8988T (cell line): ENCODE results near the gene ZDHHC12.
"Not testable (repeated sequence)": the region's sequence is repeated elsewhere in the genome, so short reads cannot be mapped to it uniquely, and the experiment has no call there.

Experiments used
- DNase-seq: peaks from one replicate; pipeline ENCODE4 v3.0.0; 2011

Gene ZDHHC12

DNA sequence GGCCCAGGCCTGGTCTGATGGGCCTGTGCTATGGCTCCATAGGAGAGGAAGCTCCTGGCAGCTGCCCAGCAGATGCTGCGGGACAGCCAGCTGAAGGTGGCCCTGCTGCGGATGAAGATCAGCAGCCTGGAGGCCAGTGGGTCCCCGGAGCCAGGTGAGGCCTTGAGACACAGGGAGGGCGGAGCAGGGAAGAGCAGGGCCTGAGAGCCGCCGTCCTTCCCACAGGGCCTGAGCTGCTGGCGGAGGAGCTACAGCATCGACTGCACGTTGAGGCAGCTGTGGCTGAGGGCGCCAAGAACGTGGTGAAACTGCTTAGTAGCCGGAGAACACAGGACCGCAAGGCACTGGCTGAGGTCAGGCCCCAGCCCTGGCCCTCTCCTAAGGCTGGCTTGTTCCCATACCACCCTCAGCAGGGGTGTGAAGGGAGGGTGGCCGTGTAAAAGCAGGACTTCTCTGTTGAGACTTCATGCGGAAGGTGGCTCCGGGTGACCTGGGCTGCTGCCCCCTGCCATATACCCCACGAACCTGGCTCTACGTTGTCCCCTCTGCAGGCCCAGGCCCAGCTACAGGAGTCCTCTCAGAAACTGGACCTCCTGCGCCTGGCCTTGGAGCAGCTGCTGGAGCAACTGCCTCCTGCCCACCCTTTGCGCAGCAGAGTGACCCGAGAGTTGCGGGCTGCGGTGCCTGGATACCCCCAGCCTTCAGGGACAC lies 17.1 kb downstream of the ZDHHC12 start:
- DNase-seq, result no peak

DNA sequence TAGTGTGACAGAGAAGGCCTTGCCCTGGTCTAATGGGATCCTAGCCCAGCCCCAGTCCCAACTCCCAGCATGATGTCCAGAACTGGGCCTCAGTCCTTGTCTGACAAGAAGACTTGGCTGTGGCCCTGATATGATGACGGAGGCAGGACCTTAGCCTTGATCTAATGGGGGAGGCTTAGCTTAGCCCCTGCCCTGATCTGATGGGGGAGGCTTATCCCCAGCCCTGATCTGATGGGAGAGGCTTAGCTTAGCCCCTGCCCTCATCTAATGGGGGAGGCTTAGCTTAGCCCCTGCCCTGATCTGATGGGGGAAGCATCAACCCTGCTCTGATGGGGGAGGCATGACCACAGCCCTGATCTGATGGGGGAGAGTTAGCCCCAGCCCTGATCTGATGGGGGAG lies 17.9 kb downstream of the ZDHHC12 start:
- DNase-seq, result no peak

DNA sequence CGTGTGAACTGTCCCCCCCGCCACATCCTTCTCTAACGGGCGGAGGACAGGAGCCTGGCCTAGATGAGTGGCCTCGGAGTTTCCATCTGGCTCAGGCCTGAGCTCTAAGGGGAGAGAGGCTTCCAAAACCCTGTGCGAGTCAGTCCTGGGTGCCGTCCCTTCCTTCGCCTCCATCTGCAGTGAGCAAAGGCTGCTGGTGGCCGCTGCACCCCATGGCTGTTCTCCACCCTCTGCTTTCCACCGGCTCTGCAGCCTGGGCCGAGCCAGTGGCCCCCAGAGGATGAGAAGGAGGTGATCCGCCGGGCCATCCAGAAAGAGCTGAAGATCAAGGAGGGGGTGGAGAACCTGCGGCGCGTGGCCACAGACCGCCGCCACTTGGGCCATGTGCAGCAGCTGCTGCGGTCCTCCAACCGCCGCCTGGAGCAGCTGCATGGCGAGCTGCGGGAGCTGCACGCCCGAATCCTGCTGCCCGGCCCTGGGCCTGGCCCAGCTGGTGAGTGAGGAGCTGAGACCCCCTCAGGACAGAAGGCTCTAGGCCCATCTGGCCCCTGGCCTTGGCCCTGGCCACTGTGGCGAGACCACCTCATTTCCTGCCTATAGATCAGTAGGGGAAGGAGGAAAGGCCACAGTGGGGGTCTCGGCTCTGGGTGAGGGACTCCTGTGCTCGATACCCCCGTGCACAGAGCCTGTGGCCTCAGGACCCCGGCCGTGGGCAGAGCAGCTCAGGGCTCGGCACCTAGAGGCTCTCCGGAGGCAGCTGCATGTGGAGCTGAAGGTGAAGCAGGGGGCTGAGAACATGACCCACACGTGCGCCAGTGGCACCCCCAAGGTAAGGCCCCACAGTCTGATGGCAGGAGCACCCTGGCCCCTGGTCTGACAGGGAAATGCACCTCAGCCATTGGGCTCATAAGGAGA lies 18.6 kb downstream of the ZDHHC12 start:
- DNase-seq, result no peak

DNA sequence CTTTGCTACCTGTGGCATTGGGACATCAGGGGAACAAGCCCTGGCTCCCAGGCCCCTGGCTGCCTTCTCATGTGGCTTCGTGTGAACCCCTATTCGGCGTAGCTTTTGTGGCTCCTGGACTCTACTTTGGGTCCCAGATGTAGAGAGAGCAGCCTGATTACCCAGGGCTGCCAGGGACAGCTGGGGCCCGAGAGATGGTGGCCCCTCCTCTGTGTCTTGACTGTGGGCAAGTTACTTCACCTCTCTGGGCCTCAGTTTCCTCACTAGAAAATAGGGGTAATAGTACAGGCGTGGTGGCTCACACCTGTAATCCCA lies 19.6 kb downstream of the ZDHHC12 start:
- DNase-seq, result no peak

DNA sequence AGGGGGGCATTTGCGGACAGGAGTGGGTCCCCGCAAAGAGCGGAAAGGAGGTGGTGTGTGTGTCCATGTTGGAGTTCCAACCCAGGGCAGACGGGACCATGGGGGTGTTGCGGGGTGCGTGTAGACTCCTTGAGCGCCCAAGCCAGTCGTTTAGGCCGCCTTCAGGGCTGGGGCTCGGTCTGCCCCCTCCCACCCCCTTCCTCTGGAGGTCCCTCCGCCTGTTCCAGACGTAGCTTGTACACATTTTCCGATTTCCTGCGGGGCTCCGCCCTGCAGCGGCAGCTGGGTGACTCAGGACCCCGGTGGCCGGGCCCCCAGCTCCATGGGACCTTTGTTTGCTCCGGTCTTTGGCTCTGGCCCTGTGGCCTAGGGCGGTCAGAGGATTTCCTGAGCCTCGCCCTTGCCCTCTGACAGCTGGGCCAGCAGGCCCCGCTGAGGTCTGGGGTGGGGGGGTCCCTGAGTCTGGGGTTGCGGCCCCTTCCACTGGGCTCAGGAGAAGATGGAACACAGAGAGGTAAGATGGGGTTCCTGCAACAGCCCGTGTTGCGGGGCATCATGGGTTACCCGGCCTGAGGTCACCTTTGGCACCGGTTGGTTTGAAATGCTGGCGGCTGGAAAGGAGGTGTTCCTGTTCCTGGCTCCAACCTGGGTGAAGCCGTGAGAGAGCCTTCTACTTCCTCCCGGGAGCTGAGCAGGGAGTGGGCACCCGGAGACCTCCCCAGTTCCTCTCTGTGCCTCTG lies 20.1 kb downstream of the ZDHHC12 start:
- DNase-seq, result peak; percentile 70

DNA sequence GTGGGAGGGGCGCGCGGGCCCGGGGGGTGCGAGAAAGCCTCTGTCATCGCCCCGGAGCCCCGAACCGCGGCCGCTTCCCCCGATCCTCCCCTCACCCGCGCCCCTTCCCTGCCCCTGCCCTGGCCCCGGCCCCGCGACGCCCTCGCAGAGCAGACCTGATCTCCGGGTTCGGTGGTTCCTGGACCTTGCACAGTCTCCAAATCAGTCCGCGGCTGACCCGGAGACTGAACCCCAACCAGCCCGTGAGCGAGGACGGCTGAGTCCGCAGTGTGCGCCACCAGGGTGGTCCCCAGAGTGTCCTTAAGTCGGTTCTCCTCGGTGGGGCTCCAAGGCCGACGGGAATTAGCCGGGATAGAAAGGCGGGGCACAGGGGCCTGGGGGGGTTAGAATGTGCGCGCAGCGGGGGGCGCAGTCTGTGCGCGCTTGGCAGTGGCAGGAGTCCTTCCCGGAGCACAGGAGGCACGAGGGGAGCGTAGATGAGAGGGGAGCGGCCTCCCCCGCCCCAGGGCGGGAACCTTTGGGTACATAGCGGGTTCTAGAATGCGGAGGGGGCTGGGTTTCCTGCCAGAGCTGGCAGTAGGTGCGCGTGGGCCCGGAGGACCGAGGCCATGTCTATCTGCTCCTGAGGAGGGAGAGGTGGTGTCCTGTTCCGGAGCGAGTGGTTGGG lies 20.8 kb downstream of the ZDHHC12 start:
- DNase-seq, result peak; percentile 82

DNA sequence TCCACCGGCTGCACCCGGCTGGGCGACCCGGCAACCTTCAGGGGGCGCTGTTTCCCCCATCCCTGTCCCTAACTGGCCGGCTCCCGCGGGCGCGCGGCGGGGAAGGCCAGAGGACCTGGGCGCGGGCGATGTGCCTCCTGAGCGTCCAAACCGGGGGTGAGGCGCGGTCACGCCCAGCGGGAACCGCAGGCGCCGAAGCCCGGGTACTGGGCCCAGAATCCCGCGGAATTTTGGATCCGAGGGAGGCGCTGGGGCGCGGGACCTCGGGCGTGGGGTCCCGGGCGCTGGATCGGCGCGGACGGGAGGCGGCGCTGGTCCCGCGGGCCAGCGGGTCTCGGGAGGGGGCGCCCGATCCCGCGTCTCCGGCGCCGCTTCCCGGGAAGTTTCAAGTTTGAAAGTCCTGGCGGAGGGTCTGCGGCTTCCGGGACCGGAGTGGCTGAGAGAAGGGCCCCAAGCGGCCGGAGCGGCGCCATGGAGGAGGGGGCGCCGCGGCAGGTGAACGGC lies 21.4 kb downstream of the ZDHHC12 start, which contains the start of gene PKN3:
TSS of gene PKN3 (plus strand) at position 59 of the 504 bp plus-strand sequence. CDS start at position 472, 413 bp downstream.
- DNase-seq, result peak; percentile 96

DNA sequence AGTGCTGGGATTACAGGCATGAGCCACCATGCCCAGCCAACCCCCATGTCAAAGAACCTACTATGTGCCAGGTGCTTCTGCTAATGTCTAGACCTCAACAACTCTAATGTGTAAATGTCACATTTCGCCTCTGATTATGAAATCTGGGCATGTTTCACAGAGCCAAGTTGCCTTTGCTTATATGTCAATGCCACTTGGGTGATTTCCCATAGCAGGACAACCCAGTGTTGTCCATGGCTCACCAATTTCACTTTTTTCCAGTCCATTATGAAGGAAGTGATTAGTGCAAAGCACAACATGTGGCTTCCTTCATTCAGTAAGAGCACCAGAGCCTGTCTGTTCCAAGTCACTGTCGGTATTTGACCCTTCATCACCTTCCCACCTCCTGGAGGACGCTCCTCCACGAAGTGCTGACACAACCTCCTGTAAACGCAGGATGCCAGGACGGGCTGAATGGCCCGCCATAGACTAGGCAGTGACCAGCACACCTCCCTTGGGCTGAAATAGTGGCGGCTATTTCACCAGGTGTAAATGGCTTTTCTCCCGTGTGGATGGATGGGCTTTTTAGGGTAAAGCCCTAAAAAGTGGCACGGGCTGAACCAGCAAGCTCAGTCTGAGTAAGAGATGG lies 22.6 kb downstream of the ZDHHC12 start:
- no peak for DNase-seq

DNA sequence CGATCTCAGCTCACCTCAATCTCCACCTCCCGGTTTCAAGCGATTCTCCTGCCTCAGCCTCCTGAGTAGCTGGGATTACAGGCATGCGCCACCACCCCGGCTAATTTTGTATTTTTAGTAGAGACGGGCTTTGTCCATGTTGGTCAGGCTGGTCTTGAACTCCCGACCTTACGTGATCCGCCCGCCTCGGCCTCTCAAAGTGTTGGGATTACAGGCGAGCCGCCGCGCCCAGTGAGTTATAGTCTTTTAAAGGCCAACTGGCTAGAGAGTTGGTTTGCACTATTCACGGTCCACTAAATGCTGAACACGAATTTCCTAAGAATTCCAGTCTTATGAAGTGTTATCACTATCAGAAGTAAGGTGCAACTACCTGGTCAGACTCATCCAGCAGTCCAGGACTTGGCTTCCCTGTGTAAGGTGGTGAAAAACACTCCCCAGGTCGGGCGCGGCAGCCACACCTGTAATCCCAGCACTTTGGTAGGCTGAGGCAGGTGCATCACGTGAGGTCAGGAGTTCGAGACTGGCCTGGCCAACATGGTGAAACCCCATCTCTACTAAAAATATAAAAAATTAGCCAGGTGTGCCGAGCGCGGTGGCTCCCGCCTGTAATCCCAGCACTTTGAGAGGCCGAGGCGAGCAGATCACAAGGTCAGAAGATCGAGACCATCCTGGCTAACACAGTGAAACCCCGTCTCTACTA lies 24.7 kb downstream of the ZDHHC12 start:
- not testable (repeated sequence) for DNase-seq

DNA sequence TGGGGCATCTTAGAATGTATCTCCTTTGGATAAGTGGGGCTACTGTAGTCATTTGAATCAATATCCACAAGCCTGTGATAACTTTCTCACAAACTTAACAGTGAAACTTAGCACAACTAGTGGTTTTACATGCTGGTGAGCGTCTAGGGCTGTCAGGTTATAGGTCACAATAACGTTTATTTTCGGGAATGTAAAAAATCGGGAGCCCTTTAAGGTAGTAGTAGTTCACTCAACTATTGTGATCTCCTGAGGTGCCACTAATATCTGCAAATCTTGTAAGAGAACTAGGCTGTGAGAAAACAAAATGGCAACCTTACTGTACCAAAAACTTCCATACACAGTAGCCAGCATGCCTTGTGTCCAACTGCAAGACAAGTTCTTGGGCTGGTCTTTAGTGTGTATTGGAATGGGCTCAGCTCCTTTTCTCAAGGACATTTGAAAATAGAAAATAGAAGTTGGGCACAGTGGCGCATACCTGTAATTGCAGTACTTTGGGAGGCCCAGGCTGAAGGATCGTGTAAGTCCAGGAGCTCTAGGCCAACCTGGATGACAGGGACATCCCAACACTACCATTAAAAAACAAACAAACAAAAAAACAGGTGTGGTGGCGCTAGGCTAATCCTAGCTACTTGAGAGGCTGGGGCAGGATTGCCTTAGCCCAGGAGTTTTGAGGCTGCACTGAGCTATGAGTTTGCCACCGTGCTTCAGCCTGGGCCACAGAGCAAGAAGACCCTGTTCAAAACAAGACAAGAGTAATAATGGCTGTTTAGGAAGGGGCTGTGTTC lies 26.8 kb downstream of the ZDHHC12 start:
- DNase-seq, result no peak

DNA sequence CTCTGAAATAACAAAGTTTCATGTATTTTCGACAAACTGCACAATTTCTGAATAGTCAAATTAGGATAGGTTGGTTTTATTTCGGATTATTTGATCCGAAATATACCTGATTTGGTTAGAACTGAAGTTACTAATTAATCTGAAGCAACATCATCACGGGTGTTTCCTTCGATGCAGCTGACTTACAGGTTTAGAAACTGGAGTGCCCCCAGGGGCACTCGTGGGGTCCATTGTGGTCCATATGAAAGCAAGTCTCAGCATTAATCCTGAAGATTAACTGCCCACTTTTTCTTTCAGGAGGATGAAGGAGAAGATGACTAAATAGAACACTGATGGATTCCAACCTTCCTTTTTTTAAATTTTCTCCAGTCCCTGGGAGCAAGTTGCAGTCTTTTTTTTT lies 29.6 kb downstream of the ZDHHC12 start:
- no peak for DNase-seq

DNA sequence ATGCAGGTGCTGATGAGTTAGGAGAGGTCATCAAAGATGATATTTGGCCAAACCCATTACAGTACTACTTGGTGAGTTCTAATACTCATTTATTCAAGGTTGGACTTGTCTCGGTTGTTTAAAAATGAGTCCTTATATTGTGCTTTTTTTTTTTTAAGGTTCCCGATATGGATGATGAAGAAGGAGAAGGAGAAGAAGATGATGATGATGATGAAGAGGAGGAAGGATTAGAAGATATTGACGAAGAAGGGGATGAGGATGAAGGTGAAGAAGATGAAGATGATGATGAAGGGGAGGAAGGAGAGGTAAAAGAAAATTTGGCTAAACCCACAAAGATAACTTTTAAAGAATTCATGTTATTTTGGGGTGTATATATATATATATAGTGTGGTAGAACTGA lies 30.2 kb downstream of the ZDHHC12 start:
- not testable (repeated sequence) for DNase-seq

DNA sequence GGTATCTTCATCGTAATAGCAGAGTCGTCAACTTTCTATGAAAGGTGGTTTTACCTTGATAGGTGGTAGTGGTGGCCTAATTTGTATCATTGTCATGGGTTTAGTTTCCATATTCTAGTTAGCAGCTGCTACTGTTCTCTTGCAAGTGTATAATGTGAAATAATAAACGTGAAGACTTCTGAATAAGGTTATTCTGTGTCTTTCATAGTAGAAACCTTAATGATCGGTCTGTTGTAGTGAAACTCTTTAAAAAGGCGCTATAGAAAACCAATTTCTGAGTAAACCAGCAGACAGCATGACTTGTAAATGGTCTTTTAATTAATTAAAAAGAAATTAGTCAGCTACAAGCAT lies 33.3 kb downstream of the ZDHHC12 start:
- no peak for DNase-seq

DNA sequence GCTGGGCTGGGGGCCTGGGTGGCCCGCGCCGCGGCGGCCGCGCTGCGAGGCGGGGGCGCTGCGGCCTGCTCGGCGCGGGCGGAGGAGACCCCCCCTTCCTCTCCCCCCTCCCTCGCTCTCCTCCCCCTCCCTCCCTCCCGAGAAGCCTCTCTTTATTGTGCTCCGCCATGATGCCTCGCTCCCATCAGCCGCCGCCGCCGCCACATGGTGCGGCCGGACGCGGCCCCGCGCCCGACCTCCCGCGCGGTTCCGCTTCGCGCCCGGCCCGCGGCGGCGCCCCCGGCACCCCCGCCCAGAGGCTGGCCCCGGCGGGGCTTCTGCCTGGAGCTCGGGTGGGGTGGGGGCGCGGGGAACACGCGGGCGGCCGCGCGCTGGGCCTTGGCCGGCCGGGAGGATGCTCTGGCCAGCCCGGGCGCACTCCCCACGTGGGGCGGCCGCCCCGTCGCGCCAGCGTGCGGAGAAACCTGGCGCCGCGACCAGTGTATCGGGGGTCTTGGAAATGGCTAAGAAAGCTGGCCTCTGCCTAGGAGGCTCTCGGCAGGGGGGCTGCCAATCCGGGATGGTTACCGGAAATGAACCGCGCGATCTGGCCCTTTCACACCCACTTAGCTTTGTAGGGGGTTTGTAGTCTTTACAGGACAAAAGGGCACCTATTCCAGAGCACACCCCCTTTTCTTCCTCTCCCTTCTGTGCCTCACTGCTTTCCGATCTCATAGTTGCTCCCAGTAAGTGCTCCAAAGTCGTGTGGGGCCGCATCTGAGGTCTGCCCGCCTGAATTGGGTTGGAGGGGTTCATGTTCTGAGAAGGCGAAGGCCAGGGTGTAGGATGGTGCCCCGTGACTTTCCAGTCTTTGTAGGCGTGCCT lies 33.9 kb downstream of the ZDHHC12 start:
- peak; percentile 79 for DNase-seq

DNA sequence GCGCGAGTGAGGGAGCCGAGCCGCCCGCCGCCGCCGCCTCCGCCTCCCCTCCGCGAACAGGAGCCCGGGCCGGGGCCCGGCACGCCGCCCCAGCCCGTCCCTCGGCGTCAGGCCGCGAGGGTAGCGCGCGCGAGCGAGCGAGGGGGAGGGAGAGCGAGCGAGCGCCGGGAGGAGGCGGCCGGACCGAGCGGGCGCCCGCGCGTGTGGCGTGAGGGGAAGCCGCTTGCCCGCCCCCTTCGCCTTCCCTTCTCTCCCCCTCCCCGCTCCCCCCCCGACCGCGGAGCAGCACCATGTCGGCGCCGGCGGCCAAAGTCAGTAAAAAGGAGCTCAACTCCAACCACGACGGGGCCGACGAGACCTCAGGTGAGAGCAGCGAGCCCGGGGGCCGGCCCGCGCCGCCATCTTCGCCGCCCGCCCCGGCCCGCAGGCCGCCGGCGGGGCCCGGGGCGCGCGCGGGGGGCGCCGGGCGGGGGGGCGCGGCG lies 34.6 kb downstream of the ZDHHC12 start:
- no peak for DNase-seq

DNA sequence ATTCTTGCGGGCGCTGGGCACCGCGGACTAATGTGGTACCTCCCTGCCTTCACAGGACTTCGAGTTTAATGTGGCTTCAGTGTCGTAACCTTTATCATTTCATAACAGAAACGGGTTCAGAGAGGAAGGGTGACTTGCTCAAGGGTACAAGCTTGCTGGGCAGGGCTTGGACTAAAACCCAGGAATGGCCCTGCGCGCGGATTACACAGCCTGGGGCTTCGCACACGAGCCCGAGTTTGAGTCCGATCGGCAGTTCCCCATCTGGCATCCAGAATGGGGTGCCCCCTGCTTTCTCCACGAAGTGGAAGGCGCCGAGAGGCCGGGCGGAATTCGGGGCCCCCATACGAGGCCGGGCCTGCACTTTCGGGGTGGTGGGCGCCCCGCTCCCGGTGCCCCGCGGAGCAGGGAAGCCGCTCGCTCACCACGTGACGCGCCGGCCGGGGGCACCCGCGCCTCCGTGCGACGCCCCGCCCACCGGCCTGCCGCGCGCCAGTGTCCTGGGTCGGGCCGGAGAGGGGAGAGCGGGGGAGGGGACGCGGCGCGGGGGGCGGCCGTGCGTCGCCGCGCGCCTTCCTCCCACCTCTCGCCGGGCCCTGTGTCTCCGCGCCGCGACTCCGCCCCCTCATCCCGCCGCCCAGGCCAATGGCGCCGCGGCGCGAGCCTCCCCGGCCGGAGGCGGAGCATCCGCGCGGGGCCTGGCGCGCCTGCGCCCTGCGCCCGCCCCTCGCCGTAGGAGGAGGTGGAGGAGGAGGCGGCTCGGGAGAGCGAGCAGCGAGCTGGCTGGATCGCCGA lies 35.2 kb downstream of the ZDHHC12 start, which contains the start of gene SET:
TSS of gene SET (plus strand) at position 722 of the 792 bp plus-strand sequence. CDS start 361 bp downstream, outside the sequence.
- peak; percentile 100 for DNase-seq

DNA sequence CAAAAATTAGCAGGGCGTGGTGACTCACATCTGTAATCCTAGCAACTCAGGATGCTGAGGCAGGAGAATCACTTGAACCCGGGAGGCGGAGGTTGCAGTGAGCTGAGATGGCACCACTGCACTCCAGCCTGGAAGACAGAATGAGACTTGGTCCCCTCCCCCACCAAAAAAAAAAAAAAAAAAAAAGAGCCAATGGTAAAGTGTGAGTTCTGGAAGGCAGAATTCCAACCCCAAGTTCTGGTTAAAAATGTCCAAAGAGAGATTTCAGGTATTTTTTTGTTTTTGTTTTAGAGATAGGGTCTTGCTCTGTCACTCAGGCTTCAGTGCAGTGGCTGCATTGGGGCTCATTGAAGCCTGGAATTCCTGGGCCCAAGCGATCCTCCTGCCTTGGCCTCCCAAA lies 36.5 kb downstream of the ZDHHC12 start:
- DNase-seq, result no peak

DNA sequence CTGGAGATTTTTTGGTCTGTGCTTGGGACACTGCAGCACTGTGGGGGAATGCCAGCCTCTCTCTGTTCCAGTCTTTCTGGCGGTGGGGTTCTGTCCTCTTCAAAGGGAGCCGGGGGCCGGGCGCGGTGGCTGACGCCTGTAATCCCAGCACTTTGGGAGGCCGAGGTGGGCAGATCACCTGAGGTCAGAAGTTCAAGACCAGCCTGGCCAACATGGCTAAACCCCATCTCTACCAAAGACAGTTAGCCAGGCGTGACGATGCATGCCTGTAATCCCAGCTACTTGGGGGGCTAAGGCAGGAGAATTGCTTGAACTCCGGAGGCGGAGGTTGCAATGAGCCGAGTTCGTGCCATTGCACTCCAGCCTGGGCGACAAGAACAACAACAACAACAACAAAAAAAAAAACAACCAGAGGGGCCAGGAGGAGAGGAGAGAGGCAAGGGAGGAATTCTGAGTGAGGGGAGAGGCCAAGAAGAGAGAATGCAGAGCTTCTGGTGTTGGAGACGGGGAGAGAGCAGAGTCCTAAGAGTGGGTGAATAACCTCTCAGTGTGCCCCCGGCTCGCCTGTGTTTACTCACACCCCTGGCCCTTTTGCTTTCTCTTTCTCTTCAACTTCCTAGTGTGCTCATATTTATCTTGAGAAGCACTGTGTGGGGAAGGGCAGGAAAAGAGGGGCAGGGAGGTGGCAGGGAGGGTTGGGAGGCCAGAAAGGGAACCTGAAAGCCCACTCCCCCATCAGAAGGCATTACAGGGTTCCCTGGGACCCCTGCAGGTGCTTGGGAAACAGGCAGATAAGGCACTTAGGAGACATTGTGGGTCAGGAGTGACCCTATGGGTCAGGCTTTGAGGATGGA lies 38.1 kb downstream of the ZDHHC12 start:
- DNase-seq, result no peak
